ENCODE data around the gene LRFN5.
"Not testable (repeated sequence)": the region's sequence is repeated elsewhere in the genome, so short reads cannot be mapped to it uniquely, and the experiment has no call there.

LRFN5 gene

DNA sequence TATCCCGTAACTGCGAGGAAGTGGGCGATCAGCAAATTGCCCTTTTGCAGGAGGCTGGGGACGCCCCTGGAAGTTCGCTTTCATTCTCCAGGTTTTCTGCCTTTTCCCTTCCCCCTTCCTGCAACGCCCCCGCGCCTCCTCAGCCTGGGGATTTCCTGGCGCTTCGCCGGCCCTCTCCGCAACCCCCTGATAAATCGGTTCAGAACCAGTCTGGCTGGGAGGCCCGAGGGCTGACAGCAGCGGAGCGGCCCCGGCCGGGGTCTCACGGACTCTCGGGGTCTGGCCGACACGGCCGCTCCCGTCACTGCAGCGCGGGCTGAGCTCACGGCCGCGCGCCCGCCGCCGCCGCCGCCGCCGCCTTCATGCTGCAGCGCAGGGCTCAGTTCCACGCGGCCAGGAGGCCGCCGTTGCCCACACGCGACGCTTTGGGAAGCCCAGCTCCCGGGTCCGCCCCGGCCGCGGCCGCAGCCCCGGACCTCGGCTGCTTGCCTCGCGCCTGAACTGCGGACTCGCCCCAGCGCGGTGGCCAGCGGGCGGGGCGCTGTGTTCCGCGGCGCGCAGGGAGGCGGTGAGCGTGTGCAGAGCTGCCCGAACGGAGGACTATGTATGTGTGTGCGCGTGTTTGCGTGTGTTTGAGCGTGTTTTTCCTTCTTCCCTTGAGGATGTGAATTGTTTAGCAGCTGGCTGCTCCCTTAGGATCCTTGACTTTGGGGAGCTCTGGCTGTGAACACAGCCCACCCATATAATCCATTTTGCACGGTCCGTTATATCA, at the start of gene LRFN5:
TSS of gene LRFN5 (plus strand) at position 345 of the 772 bp plus-strand sequence.
- peak within 1 kb of the TSS; percentile 18 for H3K4me3 ChIP-seq (ENCODE audit: low read length)
- TF ChIP-seq, protein P1, sequence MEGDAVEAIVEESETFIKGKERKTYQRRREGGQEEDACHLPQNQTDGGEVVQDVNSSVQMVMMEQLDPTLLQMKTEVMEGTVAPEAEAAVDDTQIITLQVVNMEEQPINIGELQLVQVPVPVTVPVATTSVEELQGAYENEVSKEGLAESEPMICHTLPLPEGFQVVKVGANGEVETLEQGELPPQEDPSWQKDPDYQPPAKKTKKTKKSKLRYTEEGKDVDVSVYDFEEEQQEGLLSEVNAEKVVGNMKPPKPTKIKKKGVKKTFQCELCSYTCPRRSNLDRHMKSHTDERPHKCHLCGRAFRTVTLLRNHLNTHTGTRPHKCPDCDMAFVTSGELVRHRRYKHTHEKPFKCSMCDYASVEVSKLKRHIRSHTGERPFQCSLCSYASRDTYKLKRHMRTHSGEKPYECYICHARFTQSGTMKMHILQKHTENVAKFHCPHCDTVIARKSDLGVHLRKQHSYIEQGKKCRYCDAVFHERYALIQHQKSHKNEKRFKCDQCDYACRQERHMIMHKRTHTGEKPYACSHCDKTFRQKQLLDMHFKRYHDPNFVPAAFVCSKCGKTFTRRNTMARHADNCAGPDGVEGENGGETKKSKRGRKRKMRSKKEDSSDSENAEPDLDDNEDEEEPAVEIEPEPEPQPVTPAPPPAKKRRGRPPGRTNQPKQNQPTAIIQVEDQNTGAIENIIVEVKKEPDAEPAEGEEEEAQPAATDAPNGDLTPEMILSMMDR (IDR thresholded peaks at IDR 0.05; ENCODE audit: insufficient read depth, low read depth, low read length, missing control alignments), result no peak
- DNase-seq (ENCODE audit: low read depth), result peak; percentile 32

DNA sequence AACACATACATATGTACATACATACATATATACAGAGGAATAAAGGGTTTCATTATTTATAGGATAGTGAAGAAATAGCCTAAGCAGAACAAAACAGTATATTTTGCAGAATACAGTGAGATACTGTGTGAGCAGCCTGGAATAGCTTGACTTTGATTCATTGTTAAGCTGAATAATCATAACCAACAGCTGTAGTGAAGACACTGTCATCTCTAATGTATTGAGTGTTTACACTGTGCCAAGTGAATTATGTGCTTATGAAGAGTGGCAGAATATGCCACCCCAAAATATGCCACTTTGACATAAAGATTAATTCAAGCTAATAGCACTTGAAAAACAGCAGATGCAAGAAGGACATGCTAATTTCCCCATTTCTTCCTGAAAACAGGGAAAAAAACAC, 48.2 kb upstream of the LRFN5 start:
- TF ChIP-seq, protein P1 (IDR thresholded peaks at IDR 0.05; ENCODE audit: insufficient read depth, low read depth, low read length, missing control alignments), result no peak
- DNase-seq (ENCODE audit: low read depth), result no peak
- H3K4me3 ChIP-seq (ENCODE audit: low read length), result no peak overlapping the region

GRCh38 chr14:41566864-41567263, 39.8 kb upstream of the LRFN5 start:
- not testable (repeated sequence) for H3K4me3 ChIP-seq (ENCODE audit: low read length); DNase-seq (ENCODE audit: low read depth)

DNA sequence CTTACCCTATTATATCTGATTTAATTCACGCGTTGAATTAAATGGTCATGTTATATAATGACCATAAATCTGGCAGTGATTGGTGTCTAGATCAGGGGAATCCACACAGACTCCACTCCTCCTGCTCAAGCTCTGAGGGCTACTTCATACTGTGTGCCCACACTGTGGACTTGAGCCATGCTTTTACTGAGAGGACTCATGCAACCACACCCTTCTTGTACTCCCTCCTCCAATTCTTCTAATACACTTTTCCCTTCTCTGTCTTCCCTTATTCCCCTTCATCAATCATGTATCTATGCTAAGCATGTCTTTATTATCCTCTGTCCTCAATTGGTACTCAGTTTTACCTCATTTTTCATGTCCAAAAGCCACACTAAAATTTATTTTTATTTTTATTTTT, 37.7 kb upstream of the LRFN5 start:
- no peak for DNase-seq (ENCODE audit: low read depth)
- no peak overlapping the region for H3K4me3 ChIP-seq (ENCODE audit: low read length)
- TF ChIP-seq, protein P1 (IDR thresholded peaks at IDR 0.05; ENCODE audit: insufficient read depth, low read depth, low read length, missing control alignments), result no peak

GRCh38 chr14:41570415-41571155, 36.1 kb upstream of the LRFN5 start:
- TF ChIP-seq, protein P1 (IDR thresholded peaks at IDR 0.05; ENCODE audit: insufficient read depth, low read depth, low read length, missing control alignments), result no peak
- no peak for DNase-seq (ENCODE audit: low read depth)
- H3K4me3 ChIP-seq (ENCODE audit: low read length), result no peak overlapping the region

- DNase-seq (ENCODE audit: low read depth), result no peak
- TF ChIP-seq, protein P1 (IDR thresholded peaks at IDR 0.05; ENCODE audit: insufficient read depth, low read depth, low read length, missing control alignments), result no peak
- H3K4me3 ChIP-seq (ENCODE audit: low read length), result no peak overlapping the region
Measured at GRCh38 chr14:41586237-41586636, 20.4 kb upstream of the LRFN5 start.

GRCh38 chr14:41597647-41598046, 9.0 kb upstream of the LRFN5 start:
- DNase-seq (ENCODE audit: low read depth), result no peak
- TF ChIP-seq, protein P1 (IDR thresholded peaks at IDR 0.05; ENCODE audit: insufficient read depth, low read depth, low read length, missing control alignments), result no peak
- H3K4me3 ChIP-seq (ENCODE audit: low read length), result no peak overlapping the region

DNA sequence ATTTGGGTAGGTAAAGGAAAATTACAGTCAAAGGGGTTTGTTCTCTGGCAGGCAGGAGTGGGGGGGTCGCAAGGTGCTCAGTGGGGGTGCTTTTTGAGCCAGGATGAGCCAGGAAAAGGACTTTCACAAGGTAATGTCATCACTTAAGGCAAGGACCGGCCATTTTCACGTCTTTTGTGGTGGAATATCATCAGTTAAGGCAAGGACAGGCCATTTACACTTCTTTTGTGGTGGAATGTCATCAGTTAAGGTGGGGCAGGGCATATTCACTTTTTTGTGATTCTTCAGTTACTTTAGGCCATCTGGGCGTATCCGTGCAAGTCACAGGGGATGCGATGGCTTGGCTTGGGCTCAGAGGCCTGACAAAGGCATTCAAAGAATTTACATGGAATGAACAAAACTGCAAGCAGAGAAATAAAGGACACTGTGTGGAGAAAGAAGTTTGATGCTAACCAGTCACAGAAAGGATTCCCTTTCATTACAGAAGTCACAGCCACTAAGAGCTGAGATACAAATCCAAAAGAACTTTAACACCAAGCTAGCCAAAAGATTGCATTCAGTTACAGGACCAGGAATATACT, 6.8 kb upstream of the LRFN5 start:
- DNase-seq (ENCODE audit: low read depth), result not testable (repeated sequence)

More for the DNA sequence above, 6.8 kb upstream of the LRFN5 start:
- H3K4me3 ChIP-seq (ENCODE audit: low read length), result not testable (repeated sequence)
